Transverse colon (tissue), 4 donors: ENCODE measurements around the gene KCTD20. TPM values are rescaled to one million over a fixed set of nuclear protein-coding genes. Genes with fewer than 3 reads are reported as not detected.

Source experiments
- DNase-seq: peaks from one replicate; pipeline ENCODE4 v3.0.0-alpha.2; 2019
- H3K27ac ChIP-seq, 4 donors: fragments of 200-600 bp; sonication (generic); 2 replicates each; pipeline ENCODE4 v1.5.1; 2016 to 2018; ENCODE audit warnings: inconsistent platforms in 4 of 4
- H3K27me3 ChIP-seq: fragments of 200-600 bp; sonication (generic); 2 replicates; pipeline ENCODE4 v1.5.1; 2017; ENCODE audit warnings: inconsistent platforms
- H3K36me3 ChIP-seq, 4 donors: fragments of 200-600 bp; sonication (generic); 2 replicates each; pipeline ENCODE4 v1.5.1; 2017 to 2019; ENCODE audit warnings: inconsistent platforms in 4 of 4
- H3K4me1 ChIP-seq, 4 donors: fragments of 200-600 bp; sonication (generic); 2 replicates each; pipeline ENCODE4 v1.5.1; 2017 to 2020; ENCODE audit warnings: inconsistent platforms in 4 of 4
- H3K4me3 ChIP-seq, 4 donors: fragments of 200-600 bp; sonication (generic); 1 replicate in 1 of 4; 2 replicates in 3 of 4; pipeline versions ENCODE4 v1.5.1 to v1.6.1; 2017 to 2019; ENCODE audit warnings: inconsistent platforms in 4 of 4
- H3K9me3 ChIP-seq, 2 donors: fragments of 200-600 bp; sonication (generic); 2 replicates each; pipeline ENCODE4 v1.5.1; 2017 to 2019; ENCODE audit warnings: inconsistent platforms in 2 of 2
- EP300 ChIP-seq: sonication (generic); formaldehyde crosslinking; IDR thresholded peaks from one replicate; pipeline ENCODE4 v1.6.1; 2017; ENCODE audit warnings: antibody characterized with exemption, low read depth
- POLR2A ChIP-seq: fragments of 450-650 bp; IDR thresholded peaks from one replicate; pipeline ENCODE4 v1.6.1; 2016; ENCODE audit warnings: antibody characterized with exemption, mild to moderate bottlenecking, moderate library complexity
- POLR2AphosphoS5 ChIP-seq, 3 donors: sonication (generic); formaldehyde crosslinking; IDR thresholded peaks; one replicate each; pipeline ENCODE4 v1.6.1; 2016; ENCODE audit warnings: antibody characterized with exemption in 3 of 3
- WGBS, 2 donors: methylation state at CpG; one replicate each; pipeline ENCODE4 v1.1.5; 2018; ENCODE audit warnings: low coverage in 1 of 2; 5-methylcytosine and 5-hydroxymethylcytosine counted together
- in situ Hi-C, 4 donors: fragments of 200-750 bp; cut with MboI; loops; one replicate each; pipeline versions ENCODE4 v1.15.0 to v1.15.1; 2017; ENCODE audit warnings: low sequenced_read_pairs in 3 of 4, low pct_ligation_motif_present in 1 of 4, low pct_unique_long_range_greater_than_20kb in 1 of 4
- intact Hi-C: fragments of 100-400 bp; cut with DNase I; formaldehyde crosslinking; loops from one replicate; pipeline ENCODE4 v1.15.1; 2023; ENCODE audit warnings: low total_unique reads
- total RNA-seq, 4 donors: library from RNA; depleted of rRNA; stranded (reverse); fragments of >200 nt; gene quantifications; one replicate each; pipeline ENCODE4 v1.1.0, GENCODE V29; 2016
- TF ChIP-seq, protein P1 (sequence below), 5 experiments: fragments of 200-600 bp in 3 of 5; fragments of 450-650 bp in 2 of 5; sonication (generic) in 3 of 5; IDR thresholded peaks; 1 replicate in 2 of 5; 2 replicates in 3 of 5; pipeline ENCODE4 v1.5.1; 2016 to 2017; ENCODE audit warnings: antibody characterized with exemption in 5 of 5, inconsistent platforms in 3 of 5, mild to moderate bottlenecking in 2 of 5, moderate library complexity in 1 of 5

Gene KCTD20
- total RNA-seq, 4 donors from 2014 or later, result 23.2 to 61.9 (median 29.9) TPM

DNA sequence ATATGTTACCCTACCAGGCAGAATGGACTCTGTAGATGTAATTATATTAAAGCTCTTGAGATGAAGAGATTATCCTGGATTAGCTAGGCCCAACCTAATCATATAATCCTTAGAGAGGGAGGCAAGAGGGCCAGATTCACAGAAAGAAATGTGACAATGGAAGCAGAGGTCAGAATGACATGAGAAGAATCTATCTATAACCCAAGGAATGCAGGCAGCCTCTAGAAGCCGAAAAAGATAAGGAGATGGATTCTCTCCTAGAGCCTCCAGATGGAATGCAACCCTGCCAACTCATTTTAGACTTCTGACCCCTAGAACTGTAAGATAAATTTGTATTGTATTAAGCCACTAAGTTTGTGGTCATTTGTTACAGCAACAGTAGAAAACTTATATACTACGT is 12.4 kb upstream of the KCTD20 start:
- Histone ChIP-seq H3K27ac (no peak overlapping the region), H3K9me3 (no peaks in the 10 kb centered on the region), H3K4me1 (no peaks in the 10 kb centered on the region), H3K36me3 (no peaks in the 10 kb centered on the region), H3K27me3 (no peaks in the 10 kb centered on the region), H3K4me3 (no peak overlapping the region)
- 83 to 90% methylated on average over 2 of the region's 2 CpGs for WGBS, 2 donors
- TF ChIP-seq POLR2AphosphoS5 (IDR thresholded peaks at IDR 0.05) (no peak), POLR2A (no peak), EP300 (no peak)
- TF ChIP-seq, protein P1, sequence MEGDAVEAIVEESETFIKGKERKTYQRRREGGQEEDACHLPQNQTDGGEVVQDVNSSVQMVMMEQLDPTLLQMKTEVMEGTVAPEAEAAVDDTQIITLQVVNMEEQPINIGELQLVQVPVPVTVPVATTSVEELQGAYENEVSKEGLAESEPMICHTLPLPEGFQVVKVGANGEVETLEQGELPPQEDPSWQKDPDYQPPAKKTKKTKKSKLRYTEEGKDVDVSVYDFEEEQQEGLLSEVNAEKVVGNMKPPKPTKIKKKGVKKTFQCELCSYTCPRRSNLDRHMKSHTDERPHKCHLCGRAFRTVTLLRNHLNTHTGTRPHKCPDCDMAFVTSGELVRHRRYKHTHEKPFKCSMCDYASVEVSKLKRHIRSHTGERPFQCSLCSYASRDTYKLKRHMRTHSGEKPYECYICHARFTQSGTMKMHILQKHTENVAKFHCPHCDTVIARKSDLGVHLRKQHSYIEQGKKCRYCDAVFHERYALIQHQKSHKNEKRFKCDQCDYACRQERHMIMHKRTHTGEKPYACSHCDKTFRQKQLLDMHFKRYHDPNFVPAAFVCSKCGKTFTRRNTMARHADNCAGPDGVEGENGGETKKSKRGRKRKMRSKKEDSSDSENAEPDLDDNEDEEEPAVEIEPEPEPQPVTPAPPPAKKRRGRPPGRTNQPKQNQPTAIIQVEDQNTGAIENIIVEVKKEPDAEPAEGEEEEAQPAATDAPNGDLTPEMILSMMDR (IDR thresholded peaks at IDR 0.05), result no peak
- in situ Hi-C loops (loop anchor here in 1 of 4 donors (25.0 kb wide), 1 partner anchor 157 kb away; the partner anchor contains the start of gene SRSF3), intact Hi-C loops (no loop called here)
- no peak for DNase-seq

DNA sequence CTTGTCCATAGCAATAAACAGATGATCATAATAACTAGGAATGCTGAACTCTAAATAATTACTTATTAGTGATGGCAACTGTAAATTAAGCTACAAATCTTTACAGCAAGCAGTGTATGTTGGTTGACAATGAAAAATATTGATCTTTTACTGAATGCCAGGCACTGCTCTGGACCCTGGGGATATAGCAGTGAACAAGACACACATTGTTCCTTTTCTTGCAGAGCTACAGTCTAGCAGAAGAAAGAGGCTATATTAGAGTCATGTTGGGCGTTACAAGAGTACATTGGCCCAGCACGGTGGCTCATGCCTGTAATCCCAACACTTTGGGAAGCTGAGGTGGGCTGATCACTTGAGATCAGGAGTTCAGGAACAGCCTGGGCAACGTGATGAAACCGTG is 11.6 kb upstream of the KCTD20 start:
- Histone ChIP-seq H3K4me3 (no peak overlapping the region), H3K9me3 (no peaks in the 10 kb centered on the region), H3K27ac (no peak overlapping the region), H3K27me3 (no peaks in the 10 kb centered on the region), H3K4me1 (no peaks in the 10 kb centered on the region), H3K36me3 (no peaks in the 10 kb centered on the region)
- TF ChIP-seq, protein P1 (IDR thresholded peaks at IDR 0.05), result no peak
- TF ChIP-seq EP300 (no peak), POLR2AphosphoS5 (IDR thresholded peaks at IDR 0.05) (no peak), POLR2A (no peak)
- in situ Hi-C loops (loop anchor here in 1 of 4 donors (25.0 kb wide), 1 partner anchor 156 kb away; the partner anchor contains the start of gene SRSF3), intact Hi-C loops (no loop called here)
- DNase-seq, result no peak
- 88% methylated on average over 4 of the region's 4 CpGs; no CpG with 5 or more reads in 1 of the 2 donors for WGBS, 2 donors

DNA sequence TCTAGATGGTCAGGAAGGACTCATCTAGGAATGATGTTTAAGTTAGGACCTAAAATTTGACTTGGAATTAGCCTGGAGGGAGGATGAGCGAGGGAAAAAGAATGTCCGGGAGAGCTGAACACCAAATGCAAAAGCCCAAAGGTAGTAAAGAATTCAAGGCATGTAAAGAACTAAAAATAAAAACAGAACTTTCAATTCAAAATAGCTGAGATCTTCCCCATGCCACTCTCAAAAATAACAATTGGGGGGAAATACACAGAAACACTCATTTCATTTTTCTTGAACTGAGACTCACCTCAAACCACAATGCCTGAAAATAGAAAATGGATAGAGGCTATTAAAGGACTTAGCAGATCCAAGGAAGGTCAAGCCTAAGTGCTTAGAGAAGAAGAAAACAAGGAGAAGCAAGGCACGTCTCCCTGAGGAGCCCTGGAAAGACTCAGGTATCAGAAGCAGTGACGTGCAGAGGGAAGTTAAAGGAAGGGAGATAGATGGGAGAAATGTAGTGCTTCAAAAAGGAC is 10.6 kb upstream of the KCTD20 start:
- in situ Hi-C loops (loop anchor here in 1 of 4 donors (25.0 kb wide), 1 partner anchor 155 kb away; the partner anchor contains the start of gene SRSF3), intact Hi-C loops (no loop called here)
- no peak overlapping the region for H3K4me3 ChIP-seq
- no peak for TF ChIP-seq EP300
- TF ChIP-seq POLR2A, result no peak
- TF ChIP-seq, protein P1 (IDR thresholded peaks at IDR 0.05), result no peak
- no peak for TF ChIP-seq POLR2AphosphoS5 (IDR thresholded peaks at IDR 0.05)
- no peaks in the 10 kb centered on the region for H3K27me3 ChIP-seq
- H3K4me1 ChIP-seq, result no peaks in the 10 kb centered on the region
- H3K9me3 ChIP-seq, result no peaks in the 10 kb centered on the region
- 79 to 85% methylated on average over 3 to 4 of the region's 4 CpGs for WGBS, 2 donors
- H3K36me3 ChIP-seq, result no peaks in the 10 kb centered on the region
- no peak for DNase-seq
- H3K27ac ChIP-seq, result no peak overlapping the region

DNA sequence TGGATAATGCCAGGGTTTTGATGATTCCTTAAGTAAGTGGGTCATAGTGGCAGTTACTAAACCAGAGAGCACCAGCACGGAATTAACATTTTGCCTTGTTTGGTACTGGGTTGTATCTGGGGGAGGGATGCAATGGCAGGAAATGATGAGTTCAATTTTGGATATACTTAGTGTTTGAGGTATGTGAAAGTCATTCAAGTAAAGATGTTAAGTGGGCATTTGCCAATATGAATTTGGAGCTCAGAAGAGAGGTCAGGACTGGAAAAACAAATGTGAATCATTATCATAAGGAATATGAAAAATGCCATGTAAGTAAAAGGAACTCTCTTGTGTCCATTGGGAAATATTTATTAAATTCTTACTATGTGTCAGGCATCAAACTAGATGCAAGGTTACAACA is 6.3 kb upstream of the KCTD20 start:
- Histone ChIP-seq H3K9me3 (no peaks in the 10 kb centered on the region), H3K4me3 (no peak overlapping the region), H3K4me1 (peaks cover 5 to 9% (median 6%) of the 10 kb centered on the region in 4 donors), H3K27me3 (no peaks in the 10 kb centered on the region), H3K36me3 (no peaks in the 10 kb centered on the region), H3K27ac (no peak overlapping the region)
- 63 to 77% methylated on average over 1 of the region's 1 CpG for WGBS, 2 donors
- no peak for DNase-seq
- TF ChIP-seq POLR2AphosphoS5 (IDR thresholded peaks at IDR 0.05) (no peak), EP300 (no peak), POLR2A (no peak)
- TF ChIP-seq, protein P1 (IDR thresholded peaks at IDR 0.05), result no peak
- intact Hi-C loops, result no loop called here
- in situ Hi-C loops, result loop anchor here in 1 of 4 donors (25.0 kb wide), 1 partner anchor 151 kb away; the partner anchor contains the start of gene SRSF3
